KOPT-K1 (cell line): Measurements from ENCODE around the gene ASB8.

Experiments used
- H3K27ac ChIP-seq: fragments of 200-600 bp; sonication (generic); 2 replicates; pipeline ENCODE4 v1.5.1; 2016; ENCODE audit warnings: antibody characterized with exemption, mild to moderate bottlenecking, low read depth, low read length; ENCODE audit not compliant: poor library complexity, severe bottlenecking
- H3K36me3 ChIP-seq: fragments of 200-600 bp; sonication (generic); 2 replicates; pipeline ENCODE4 v1.5.1; 2017; ENCODE audit warnings: antibody characterized with exemption, mild to moderate bottlenecking, low read length, moderate library complexity; ENCODE audit not compliant: insufficient read depth
- H3K9me3 ChIP-seq: fragments of 200-600 bp; sonication (generic); 2 replicates; pipeline ENCODE4 v1.5.1; 2017; ENCODE audit warnings: antibody characterized with exemption, low read length, mild to moderate bottlenecking; ENCODE audit not compliant: insufficient read depth, poor library complexity, severe bottlenecking

The ASB8 gene

DNA sequence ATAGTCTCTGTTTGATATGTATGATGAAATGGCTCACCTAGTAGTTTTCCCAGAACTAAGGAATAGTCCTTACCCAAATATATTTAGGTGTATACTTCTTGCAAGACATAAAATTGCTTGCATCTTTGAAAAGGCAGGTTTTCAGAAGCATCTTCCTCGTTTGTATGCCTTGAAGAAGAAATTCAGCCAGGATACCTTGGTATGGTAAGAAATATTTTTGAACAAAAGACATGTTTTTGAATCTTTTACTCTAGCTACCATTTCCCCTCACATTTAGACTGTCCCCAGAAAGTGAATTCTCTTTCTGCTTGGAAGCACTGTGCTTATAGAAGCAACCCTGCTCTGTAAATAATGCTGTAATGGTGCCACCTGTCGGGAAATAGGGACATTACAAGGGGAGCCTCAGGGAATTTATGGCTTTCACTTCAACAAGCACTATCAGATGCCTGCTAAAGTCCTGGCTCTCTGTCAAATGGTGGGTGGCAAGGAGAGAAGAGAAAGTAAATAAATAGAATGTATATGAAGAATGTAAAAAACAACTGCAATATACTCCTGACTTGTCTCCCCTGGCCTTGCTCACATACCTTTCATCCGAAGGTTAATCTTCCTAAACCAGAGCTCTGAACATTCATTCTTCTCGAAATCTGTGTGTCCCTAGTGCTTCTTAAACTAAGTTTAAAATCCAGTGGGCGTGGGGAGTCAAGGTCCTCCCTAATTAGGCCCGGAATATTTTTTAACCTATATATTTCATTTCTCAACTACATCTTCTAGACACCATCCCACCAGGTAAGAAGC, 32.2 kb upstream of the ASB8 start:
- H3K27ac ChIP-seq = no peak overlapping the region
- H3K36me3 ChIP-seq = no peaks in the 10 kb centered on the region
- no peaks in the 10 kb centered on the region for H3K9me3 ChIP-seq

DNA sequence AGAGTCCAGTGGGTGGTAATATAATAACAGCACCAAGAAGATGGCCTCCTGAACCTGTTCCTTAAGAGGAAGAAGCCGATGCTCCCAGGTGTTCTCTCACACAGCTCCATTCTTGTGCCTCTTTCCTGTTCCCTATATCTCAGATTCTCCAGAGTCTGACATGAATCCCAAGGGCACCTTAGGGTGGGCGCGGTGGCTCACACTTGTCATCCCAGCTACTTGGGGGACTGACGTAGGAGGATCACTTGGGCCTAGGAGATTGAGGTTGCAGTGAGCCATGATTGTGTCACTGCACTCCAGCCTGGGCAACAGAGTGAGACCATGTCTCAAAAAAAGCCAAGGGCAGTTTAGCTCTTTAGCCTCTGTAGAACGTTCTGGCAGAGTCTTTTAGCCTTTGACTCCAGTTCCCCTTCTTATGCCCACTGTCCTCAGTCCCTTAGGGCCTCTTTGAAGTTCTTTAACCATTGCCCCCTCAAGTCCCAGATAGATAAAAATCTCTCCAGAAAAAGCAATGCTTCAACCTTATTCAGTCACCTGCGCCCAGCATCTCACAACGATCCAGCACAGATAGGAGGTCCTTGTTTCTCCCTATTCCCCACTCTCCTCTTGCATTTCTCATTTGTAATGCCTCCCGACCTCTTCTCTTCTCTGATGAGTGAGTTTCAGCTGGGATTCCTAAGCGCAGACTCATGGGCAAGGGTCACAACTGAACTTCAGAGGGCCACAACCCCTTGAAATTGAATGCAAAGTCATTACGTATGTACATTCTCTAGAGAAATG, 30.8 kb upstream of the ASB8 start:
- no peaks in the 10 kb centered on the region for H3K36me3 ChIP-seq
- no peaks in the 10 kb centered on the region for H3K9me3 ChIP-seq
- H3K27ac ChIP-seq = no peak overlapping the region

DNA sequence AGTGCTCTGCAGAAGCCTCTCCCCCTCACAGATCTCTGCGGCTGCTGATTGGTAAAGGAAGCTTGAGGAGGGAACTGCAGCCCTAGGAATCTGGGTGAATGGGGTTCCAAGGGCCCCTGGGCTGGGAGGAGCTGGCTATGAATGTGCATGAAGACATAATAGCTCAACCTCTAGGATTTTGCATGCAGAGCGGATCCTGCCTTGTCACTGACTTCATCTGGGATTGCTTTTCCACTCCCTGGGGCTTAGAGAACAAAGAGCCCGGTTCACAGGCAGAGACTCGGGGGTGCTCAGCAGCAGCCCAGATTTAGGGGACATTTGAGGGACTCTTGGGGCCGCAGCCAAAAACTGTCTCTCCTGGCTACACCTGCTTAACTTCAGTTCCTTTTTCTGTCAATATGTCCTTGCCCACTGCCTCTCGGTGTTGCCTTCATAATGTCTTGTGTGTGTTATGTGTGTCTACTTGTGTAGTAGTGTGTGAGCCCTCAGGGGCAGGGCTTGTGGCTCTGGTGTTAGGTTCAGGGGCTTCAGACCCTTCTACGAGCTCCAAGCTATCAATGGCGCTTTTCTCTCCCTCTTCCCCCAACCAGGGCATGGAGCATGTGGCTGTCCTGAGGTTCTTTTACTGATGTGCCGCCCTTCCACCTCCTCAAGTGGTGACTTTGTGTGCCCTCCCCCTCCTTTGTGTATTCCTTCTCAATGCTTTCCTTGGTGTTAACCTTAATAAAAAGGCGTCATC, 28.0 kb upstream of the ASB8 start:
- H3K9me3 ChIP-seq = no peaks in the 10 kb centered on the region
- no peak overlapping the region for H3K27ac ChIP-seq
- no peaks in the 10 kb centered on the region for H3K36me3 ChIP-seq

DNA sequence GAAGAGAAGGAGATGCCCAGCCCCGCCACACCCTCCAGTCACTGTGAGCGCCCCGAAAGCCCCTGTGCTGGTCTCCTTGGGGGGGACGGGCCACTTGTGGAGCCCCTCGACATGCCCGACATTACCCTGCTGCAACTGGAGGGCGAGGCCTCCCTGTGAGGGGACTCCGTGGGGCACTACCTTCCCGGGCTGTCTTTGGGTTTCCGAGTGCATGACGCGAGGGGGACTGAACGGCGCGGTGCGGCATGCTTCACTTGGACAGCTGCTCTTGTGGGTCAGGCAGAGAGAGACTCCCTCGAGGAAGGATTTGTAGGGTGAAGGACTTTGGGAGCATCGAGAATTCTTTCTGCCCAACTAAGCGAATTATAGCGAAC, 27.2 kb upstream of the ASB8 start:
- H3K9me3 ChIP-seq = no peaks in the 10 kb centered on the region
- H3K36me3 ChIP-seq = no peaks in the 10 kb centered on the region
- no peak overlapping the region for H3K27ac ChIP-seq

DNA sequence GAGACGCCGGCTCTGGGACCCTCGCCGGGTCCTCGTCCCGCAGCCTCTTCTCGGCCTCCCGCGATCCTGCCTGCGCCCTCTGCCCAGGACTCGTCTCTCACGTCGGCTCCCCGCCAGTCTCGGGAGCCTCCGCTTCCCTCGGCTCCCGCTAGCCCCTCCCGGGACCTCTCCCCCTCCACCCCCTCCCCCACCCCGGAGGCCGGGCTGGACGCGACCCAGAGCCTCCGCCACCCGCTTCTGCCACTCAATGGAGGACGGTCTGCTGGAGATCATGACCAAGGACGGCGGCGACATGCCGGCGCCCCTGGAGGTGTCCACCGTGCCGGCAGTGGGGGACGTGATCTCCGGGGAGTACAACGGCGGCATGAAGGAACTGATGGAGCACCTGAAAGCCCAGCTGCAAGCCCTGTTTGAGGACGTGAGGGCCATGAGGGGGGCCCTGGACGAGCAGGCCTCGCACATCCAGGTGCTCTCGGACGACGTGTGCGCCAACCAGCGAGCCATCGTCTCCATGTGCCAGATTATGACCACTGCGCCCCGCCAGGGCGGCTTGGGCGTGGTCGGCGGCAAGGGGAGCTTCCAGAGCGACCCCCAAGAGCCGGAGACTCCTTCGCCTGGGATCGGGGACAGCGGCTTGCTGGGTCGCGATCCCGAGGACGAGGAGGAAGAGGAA, 26.7 kb upstream of the ASB8 start:
- no peak overlapping the region for H3K27ac ChIP-seq
- no peaks in the 10 kb centered on the region for H3K9me3 ChIP-seq

DNA sequence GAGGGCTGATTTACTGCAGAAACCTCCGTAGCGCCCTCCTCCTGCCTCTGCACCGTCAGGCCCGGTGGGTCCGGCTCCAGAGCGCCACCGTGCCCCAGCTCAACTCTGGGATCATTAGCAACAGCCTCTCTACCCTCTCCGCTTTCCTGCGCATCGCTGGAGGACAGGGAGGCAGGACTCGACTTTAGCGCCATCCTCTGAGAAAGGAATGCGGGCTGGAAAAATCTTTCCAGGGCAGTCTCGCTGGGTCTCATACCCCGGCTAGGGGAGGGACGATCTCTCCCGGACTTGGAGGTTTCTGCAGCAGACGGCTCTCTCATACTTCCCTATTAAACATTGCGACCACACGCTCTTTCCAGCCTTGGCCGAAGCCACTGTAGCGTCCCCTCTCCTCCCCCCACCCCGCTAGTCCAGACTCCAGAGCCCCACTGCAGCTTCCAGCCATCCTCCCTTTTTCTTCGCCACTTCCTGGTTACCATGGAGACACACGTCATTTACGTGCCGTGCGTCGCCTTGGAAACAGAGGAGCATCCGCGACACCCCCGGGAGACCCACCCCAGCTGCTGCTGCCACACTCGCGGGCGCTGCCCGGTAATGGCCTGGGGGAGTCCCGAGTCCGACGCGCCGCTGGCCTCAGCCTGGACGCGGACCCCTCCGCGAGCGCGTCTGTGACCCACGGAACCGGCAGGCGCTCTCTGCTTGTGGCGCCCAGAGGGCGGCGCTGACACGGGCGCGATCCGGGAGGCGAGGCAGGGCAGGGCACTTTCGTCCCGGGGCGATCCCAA, 26.0 kb upstream of the ASB8 start, which contains the start of gene CCDC184:
CCDC184 (plus strand) TSS at position 554 of the 785 bp plus-strand sequence. CDS start 479 bp downstream, outside the sequence.
- Histone ChIP-seq H3K27ac (no peak within 1 kb of the TSS), H3K36me3 (no peaks in the 10 kb centered on the region), H3K9me3 (no peaks in the 10 kb centered on the region)

More for the DNA sequence above, 26.7 kb upstream of the ASB8 start:
- H3K36me3 ChIP-seq = no peaks in the 10 kb centered on the region

DNA sequence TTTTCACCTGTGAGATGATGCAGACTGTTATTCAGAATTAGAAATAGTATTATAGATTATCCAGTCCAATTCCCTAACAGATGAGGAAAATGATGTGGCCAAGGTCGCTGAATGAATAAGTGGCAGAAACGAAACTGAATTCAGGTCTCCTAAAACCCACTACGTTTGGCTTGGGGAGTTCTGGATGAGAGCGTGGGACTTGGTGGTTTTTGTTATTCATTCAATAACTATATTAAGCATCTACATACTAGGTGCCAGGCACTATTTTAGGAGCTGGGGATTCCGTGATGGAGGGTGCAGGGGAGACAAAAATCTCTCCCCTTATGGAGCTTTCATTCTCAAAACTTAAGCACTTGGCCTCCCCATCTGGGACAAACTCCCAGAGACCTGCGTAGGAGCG, 25.3 kb upstream of the ASB8 start:
- Histone ChIP-seq H3K9me3 (no peaks in the 10 kb centered on the region), H3K27ac (no peak overlapping the region), H3K36me3 (no peaks in the 10 kb centered on the region)

DNA sequence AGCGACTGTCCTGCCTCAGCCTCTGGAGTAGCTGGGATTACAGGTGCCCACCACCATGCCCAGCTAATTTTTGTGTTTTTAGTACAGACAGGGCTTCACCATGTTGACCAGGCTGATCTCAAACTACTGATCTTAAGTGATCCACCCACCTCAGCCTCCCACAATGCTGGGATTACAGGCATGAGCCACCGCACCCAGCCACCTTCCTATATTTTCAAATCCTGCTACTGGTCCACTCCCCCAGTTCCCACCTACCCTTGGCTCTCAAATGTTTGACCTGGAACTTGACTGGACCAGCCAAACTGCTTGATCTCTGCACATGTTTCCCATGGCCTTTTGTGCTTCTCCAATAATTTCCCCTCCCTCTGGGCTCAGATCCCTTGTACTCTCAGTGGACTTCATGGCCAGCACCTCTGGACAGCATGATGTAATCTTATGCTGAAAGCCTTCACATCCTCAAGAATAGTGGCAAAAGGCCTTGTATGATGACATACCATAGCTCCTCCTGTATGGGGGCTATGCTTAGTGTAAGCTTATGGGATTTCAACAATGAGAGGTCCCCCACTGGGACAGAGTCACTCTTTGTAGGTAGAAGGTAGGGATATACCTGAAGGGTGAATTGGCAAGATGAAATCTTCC, 23.7 kb upstream of the ASB8 start:
- Histone ChIP-seq H3K9me3 (no peaks in the 10 kb centered on the region), H3K36me3 (no peaks in the 10 kb centered on the region), H3K27ac (no peak overlapping the region)

DNA sequence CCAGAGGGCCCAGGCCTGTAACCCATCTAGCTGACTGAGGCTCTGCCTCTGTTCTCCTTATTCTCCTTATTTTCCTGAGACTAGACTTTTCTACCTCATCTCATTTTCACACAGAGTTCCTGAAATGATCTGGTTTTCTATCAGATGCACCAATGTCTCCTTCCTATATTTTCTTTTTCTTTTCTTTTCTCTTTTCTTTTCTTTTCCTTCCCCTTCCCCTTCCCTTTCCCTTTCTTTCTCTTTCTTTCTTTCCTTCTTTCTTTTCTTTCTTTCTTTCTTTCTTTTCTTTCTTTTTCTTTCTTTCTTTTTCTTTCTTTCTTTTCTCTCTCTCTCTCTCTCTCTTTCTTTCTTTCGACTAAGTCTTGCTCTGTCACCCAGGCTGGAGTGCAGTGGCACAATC, 23.1 kb upstream of the ASB8 start:
- H3K27ac ChIP-seq = no peak overlapping the region
- H3K36me3 ChIP-seq = no peaks in the 10 kb centered on the region
- H3K9me3 ChIP-seq = no peaks in the 10 kb centered on the region

DNA sequence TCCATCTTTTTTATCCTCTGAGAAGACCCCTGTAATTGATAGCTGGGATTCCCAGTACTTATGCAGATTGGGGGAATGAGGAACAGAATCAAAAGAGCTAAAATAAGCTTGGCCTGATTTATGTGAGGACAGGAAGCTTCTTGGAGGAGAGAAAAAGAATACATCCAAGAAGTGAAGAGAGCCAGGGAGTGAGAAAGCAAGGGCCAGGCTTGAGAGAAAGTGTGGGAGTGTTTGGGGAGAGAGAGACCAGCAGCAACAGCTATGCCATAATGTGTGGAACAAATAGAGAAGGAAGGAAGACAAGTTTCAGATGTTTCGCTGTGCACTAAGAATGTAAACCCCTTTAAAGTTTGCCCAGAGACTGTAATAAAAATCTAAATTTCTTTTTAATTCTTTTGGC, 22.2 kb upstream of the ASB8 start:
- no peaks in the 10 kb centered on the region for H3K36me3 ChIP-seq
- H3K27ac ChIP-seq = no peak overlapping the region
- no peaks in the 10 kb centered on the region for H3K9me3 ChIP-seq

DNA sequence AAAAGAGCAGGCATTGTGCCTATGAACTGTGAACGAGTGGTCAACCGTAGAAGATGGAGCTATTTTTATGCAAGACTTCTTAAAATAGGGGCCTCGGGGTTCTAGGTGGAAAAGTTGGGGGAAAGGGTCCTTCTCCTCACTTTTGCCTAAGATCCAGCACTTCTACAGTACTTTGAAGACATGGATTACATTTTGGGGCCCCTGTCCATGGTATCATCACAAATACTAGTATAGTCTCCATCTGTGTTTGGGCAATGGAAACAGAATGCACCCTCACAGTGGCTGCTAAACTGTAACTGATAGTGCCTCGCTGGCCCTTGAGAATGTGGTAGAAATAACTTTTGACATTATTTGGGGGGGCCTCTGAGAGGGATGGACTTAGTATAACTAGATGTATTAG, 20.7 kb upstream of the ASB8 start:
- Histone ChIP-seq H3K27ac (no peak overlapping the region), H3K9me3 (no peaks in the 10 kb centered on the region), H3K36me3 (no peaks in the 10 kb centered on the region)

DNA sequence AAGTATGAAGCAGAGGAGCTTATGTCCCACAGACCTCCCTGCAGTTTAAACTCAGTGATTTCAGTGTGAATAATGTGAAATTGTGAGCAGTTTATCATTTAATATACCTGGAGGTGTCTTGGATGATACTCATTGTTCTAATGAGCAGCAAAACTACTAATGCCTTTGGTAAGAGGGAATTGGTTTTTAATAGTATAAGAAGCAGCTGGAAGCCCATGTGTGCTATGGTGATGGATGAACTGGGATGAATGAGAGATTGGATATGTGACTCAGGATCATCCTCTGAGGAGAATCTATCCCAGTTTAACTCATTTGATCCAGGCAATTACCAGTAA, 19.1 kb upstream of the ASB8 start:
- Histone ChIP-seq H3K9me3 (no peaks in the 10 kb centered on the region), H3K27ac (no peak overlapping the region)

DNA sequence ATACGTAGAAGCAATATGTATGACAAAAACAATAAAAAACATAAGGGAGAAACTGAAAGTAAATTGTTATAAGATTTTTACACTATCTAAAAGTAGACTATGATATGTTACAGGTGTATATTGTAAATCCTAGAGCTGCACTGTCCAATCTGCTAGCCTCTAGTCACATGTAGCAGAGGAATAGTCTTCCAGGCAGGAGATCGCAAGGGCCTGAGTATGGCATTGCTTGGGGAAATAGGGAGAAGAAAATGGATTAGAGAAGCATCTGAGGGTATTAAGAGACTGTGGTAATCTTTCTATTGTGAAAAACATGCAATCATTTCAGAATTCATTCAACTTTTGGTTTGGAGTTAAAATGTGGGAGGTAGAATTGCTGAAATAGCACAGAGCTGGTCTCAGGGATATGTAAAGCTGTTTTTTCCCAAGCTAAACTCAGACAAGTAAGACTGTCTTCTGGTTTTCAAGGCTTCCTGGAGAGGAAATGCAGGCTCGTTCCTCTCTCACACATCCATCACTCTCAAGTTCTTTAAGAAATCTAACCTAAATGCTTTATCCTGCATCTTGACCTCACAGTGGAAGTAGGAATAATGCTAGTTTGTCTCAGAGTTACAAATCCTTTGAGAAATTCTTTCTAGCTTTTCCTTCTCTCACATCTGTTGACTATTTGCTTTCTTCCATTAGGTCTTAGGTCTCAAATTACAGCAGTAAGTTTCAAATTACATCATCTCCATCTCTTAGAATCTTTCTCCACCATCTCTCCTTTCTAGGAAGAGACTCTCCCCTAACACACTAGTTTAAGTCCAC, 18.5 kb upstream of the ASB8 start:
- Histone ChIP-seq H3K27ac (no peak overlapping the region), H3K9me3 (no peaks in the 10 kb centered on the region), H3K36me3 (no peaks in the 10 kb centered on the region)

More for the DNA sequence above, 19.1 kb upstream of the ASB8 start:
- H3K36me3 ChIP-seq = no peaks in the 10 kb centered on the region
